HepG2 (cell line): ENCODE results near the gene WASF1. TPM values are rescaled to one million over a fixed set of nuclear protein-coding genes. Genes with fewer than 3 reads are reported as not detected.

ENCODE experiments used
- ATF2 ChIP-seq: sonication (generic); formaldehyde crosslinking; IDR thresholded peaks from 2 replicates; pipeline ENCODE4 v1.4.0; 2020; ENCODE audit warnings: missing genetic modification reagents
- GABPA ChIP-seq, 2 experiments: IDR thresholded peaks; 2 replicates each; pipeline ENCODE4 v1.6.1; 2011 to 2016; ENCODE audit warnings: low read depth in 2 of 2, low read length in 1 of 2, missing biosample characterization in 1 of 2, missing genetic modification characterization in 1 of 2
- GFI1 ChIP-seq: sonication (generic); formaldehyde crosslinking; IDR thresholded peaks from 2 replicates; pipeline ENCODE4 v1.5.0; 2020; ENCODE audit warnings: missing genetic modification reagents, mild to moderate bottlenecking, borderline replicate concordance
- HDAC1 ChIP-seq: sonication (generic); formaldehyde crosslinking; IDR thresholded peaks from 2 replicates; pipeline ENCODE4 v1.5.1; 2020; ENCODE audit warnings: mild to moderate bottlenecking, missing genetic modification reagents
- HMGA1 ChIP-seq: sonication (generic); formaldehyde crosslinking; conservative IDR thresholded peaks from 2 replicates; pipeline ENCODE4 v1.4.0; 2020; ENCODE audit warnings: missing genetic modification reagents
- ISL2 ChIP-seq: sonication (generic); formaldehyde crosslinking; IDR thresholded peaks from 2 replicates; pipeline ENCODE4 v1.5.0; 2020; ENCODE audit warnings: missing genetic modification reagents
- ISX ChIP-seq: sonication (generic); formaldehyde crosslinking; conservative IDR thresholded peaks from 2 replicates; pipeline ENCODE4 v1.5.0; 2020; ENCODE audit warnings: missing genetic modification reagents
- NR3C1 ChIP-seq: sonication (generic); formaldehyde crosslinking; IDR thresholded peaks from 2 replicates; pipeline ENCODE4 v1.4.0; 2020; ENCODE audit warnings: missing genetic modification reagents
- PHF8 ChIP-seq: sonication (generic); formaldehyde crosslinking; IDR thresholded peaks from 2 replicates; pipeline ENCODE4 v1.5.0; 2020; ENCODE audit warnings: missing genetic modification reagents
- SMYD3 ChIP-seq: sonication (generic); formaldehyde crosslinking; IDR thresholded peaks from 2 replicates; pipeline ENCODE4 v1.8.1; 2023; ENCODE audit warnings: mild to moderate bottlenecking, missing genetic modification reagents
- SNAPC2 ChIP-seq: sonication (generic); formaldehyde crosslinking; IDR thresholded peaks from 2 replicates; pipeline ENCODE4 v1.8.1; 2022; ENCODE audit warnings: mild to moderate bottlenecking, missing genetic modification reagents
- SP5 ChIP-seq: IDR thresholded peaks from 2 replicates; pipeline ENCODE4 v1.6.1; 2016; ENCODE audit warnings: low read depth, borderline replicate concordance
- SRY ChIP-seq: sonication (generic); formaldehyde crosslinking; IDR thresholded peaks from 2 replicates; pipeline ENCODE4 v1.8.0; 2022; ENCODE audit warnings: mild to moderate bottlenecking, missing genetic modification reagents
- ZC3H13 ChIP-seq: sonication (generic); formaldehyde crosslinking; IDR thresholded peaks from 2 replicates; pipeline ENCODE4 v1.8.1; 2023; ENCODE audit warnings: mild to moderate bottlenecking, missing genetic modification reagents, moderate library complexity
- ZNF747 ChIP-seq: sonication (generic); formaldehyde crosslinking; IDR thresholded peaks from 2 replicates; pipeline ENCODE4 v1.8.1; 2023; ENCODE audit warnings: missing genetic modification reagents, mild to moderate bottlenecking, borderline replicate concordance
- polyA plus RNA-seq, 8 experiments: library from polyadenylated mRNA; depleted of rRNA in 3 of 8; stranded (reverse) in 7 of 8; unstranded in 1 of 8; fragments of >200 nt; fragmentation: Illumina TruSeq in 4 of 8; extraction: Trizol in 4 of 8; gene quantifications; 2 replicates each; pipeline versions ENCODE4 v1.2.1 to v1.2.3, GENCODE V29; 2011 to 2016; ENCODE audit warnings: low read depth in 4 of 8, missing spikeins in 1 of 8, mixed read lengths in 1 of 8; ENCODE audit not compliant: insufficient read depth in 1 of 8
- total RNA-seq, 5 experiments: library from RNA; depleted of rRNA; stranded (reverse); fragments of >200 nt; fragmentation: Illumina TruSeq; extraction: Trizol; gene quantifications; 2 replicates each; pipeline ENCODE4 v1.2.3, GENCODE V29; 2016; ENCODE audit warnings: low read depth in 1 of 5
- TF ChIP-seq, protein P1 (sequence below): sonication (generic); formaldehyde crosslinking; IDR thresholded peaks from 2 replicates; pipeline ENCODE4 v1.4.0; 2020; ENCODE audit warnings: mild to moderate bottlenecking, missing genetic modification reagents
- TF ChIP-seq, protein P2 (sequence below), 2 experiments: sonication (generic) in 1 of 2; formaldehyde crosslinking in 1 of 2; IDR thresholded peaks; 2 replicates each; pipeline versions ENCODE4 v1.4.0 to v1.6.1; 2018 to 2020; ENCODE audit warnings: missing genetic modification reagents in 2 of 2, borderline replicate concordance in 1 of 2, low read depth in 1 of 2, mild to moderate bottlenecking in 1 of 2, missing biosample characterization in 1 of 2
- TF ChIP-seq, protein P3 (sequence below): IDR thresholded peaks from 2 replicates; pipeline ENCODE4 v1.6.1; 2016; ENCODE audit warnings: low read depth, missing genetic modification reagents, missing compliant biosample characterization

Gene WASF1
- total and polyA plus RNA-seq, 2 of the 13 experiments (the other 11 are each of a cell fraction or from before 2014, with no cell fraction given), result 8.5 to 17.3 TPM

- TF ChIP-seq NR3C1 (CRISPR knock-in tag), result no peak
- no peak for TF ChIP-seq SNAPC2 (CRISPR knock-in tag)
- no peak for TF ChIP-seq GABPA (IDR thresholded peaks at IDR 0.05; ENCODE audit: low read depth, low read length)
- peak; percentile 67; the same call in 1 of the 2 replicates for TF ChIP-seq GABPA (CRISPR knock-in tag; IDR thresholded peaks at IDR 0.05; ENCODE audit: low read depth)
- no peak for TF ChIP-seq ISX
- TF ChIP-seq ZC3H13 (CRISPR knock-in tag), result 0 out of 2 replicates have a peak, but pooled peaks have one; percentile 10
- 0 out of 2 replicates have a peak, but pooled peaks have one; percentile 46 for TF ChIP-seq GFI1
- TF ChIP-seq, protein P1, sequence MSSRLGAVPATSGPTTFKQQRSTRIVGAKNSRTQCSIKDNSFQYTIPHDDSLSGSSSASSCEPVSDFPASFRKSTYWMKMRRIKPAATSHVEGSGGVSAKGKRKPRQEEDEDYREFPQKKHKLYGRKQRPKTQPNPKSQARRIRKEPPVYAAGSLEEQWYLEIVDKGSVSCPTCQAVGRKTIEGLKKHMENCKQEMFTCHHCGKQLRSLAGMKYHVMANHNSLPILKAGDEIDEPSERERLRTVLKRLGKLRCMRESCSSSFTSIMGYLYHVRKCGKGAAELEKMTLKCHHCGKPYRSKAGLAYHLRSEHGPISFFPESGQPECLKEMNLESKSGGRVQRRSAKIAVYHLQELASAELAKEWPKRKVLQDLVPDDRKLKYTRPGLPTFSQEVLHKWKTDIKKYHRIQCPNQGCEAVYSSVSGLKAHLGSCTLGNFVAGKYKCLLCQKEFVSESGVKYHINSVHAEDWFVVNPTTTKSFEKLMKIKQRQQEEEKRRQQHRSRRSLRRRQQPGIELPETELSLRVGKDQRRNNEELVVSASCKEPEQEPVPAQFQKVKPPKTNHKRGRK (CRISPR knock-in tag), result peak; percentile 86; the same call in 1 of the 2 replicates
- peak; percentile 87 for TF ChIP-seq PHF8 (CRISPR knock-in tag)
- no peak for TF ChIP-seq ISL2
- no peak for TF ChIP-seq ZNF747 (CRISPR knock-in tag)
- 0 out of 2 replicates have a peak, but pooled peaks have one; percentile 48 for TF ChIP-seq SRY (CRISPR knock-in tag)
- TF ChIP-seq, protein P2, sequence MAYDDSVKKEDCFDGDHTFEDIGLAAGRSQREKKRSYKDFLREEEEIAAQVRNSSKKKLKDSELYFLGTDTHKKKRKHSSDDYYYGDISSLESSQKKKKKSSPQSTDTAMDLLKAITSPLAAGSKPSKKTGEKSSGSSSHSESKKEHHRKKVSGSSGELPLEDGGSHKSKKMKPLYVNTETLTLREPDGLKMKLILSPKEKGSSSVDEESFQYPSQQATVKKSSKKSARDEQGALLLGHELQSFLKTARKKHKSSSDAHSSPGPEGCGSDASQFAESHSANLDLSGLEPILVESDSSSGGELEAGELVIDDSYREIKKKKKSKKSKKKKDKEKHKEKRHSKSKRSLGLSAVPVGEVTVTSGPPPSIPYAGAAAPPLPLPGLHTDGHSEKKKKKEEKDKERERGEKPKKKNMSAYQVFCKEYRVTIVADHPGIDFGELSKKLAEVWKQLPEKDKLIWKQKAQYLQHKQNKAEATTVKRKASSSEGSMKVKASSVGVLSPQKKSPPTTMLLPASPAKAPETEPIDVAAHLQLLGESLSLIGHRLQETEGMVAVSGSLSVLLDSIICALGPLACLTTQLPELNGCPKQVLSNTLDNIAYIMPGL (CRISPR knock-in tag; IDR thresholded peaks at IDR 0.05; ENCODE audit: borderline replicate concordance in 1 of 2, low read depth in 1 of 2), result peak in 1 of 2 experiments; percentile 74; a peak in 1 of 4 replicates
- TF ChIP-seq HMGA1, result no peak
- TF ChIP-seq ATF2 (CRISPR knock-in tag), result peak; percentile 61; the same call in 1 of the 2 replicates
- 0 out of 2 replicates have a peak, but pooled peaks have one; percentile 5 for TF ChIP-seq SP5 (CRISPR knock-in tag)
- TF ChIP-seq SMYD3, result 0 out of 2 replicates have a peak, but pooled peaks have one; percentile 4
- TF ChIP-seq HDAC1, result peak; percentile 62
- TF ChIP-seq, protein P3, sequence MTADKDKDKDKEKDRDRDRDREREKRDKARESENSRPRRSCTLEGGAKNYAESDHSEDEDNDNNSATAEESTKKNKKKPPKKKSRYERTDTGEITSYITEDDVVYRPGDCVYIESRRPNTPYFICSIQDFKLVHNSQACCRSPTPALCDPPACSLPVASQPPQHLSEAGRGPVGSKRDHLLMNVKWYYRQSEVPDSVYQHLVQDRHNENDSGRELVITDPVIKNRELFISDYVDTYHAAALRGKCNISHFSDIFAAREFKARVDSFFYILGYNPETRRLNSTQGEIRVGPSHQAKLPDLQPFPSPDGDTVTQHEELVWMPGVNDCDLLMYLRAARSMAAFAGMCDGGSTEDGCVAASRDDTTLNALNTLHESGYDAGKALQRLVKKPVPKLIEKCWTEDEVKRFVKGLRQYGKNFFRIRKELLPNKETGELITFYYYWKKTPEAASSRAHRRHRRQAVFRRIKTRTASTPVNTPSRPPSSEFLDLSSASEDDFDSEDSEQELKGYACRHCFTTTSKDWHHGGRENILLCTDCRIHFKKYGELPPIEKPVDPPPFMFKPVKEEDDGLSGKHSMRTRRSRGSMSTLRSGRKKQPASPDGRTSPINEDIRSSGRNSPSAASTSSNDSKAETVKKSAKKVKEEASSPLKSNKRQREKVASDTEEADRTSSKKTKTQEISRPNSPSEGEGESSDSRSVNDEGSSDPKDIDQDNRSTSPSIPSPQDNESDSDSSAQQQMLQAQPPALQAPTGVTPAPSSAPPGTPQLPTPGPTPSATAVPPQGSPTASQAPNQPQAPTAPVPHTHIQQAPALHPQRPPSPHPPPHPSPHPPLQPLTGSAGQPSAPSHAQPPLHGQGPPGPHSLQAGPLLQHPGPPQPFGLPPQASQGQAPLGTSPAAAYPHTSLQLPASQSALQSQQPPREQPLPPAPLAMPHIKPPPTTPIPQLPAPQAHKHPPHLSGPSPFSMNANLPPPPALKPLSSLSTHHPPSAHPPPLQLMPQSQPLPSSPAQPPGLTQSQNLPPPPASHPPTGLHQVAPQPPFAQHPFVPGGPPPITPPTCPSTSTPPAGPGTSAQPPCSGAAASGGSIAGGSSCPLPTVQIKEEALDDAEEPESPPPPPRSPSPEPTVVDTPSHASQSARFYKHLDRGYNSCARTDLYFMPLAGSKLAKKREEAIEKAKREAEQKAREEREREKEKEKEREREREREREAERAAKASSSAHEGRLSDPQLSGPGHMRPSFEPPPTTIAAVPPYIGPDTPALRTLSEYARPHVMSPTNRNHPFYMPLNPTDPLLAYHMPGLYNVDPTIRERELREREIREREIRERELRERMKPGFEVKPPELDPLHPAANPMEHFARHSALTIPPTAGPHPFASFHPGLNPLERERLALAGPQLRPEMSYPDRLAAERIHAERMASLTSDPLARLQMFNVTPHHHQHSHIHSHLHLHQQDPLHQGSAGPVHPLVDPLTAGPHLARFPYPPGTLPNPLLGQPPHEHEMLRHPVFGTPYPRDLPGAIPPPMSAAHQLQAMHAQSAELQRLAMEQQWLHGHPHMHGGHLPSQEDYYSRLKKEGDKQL, result no peak
Measured at GRCh38 chr6:110180228-110181008, 948 bp upstream of the WASF1 start, which contains the start of gene CDC40 (continued).
